Activated CD4-positive, alpha-beta T cell treated with anti-CD3 and anti-CD28 coated beads for 36 hours (primary cell): Measurements from ENCODE around the gene CCR4. TPM values are rescaled to one million over a fixed set of nuclear protein-coding genes. Genes with fewer than 3 reads are reported as not detected.
"Not testable (repeated sequence)": the region's sequence is repeated elsewhere in the genome, so short reads cannot be mapped to it uniquely, and the experiment has no call there.

Experiments used
- ATAC-seq: fragments of 200-7000 bp; cut with Tn5 transposase; one replicate; pipeline ENCODE4 v1.10.0; 2021; ENCODE audit warnings: mild to moderate bottlenecking, moderate library complexity
- CTCF ChIA-PET: fragments of 350-600 bp; sonication (Branson Sonifier 250); formaldehyde crosslinking; loops from one replicate; lab custom pipeline; 2021; ENCODE audit warnings: antibody characterized with exemption; lab: Charles Lee
- POLR2A ChIA-PET: fragments of 350-600 bp; sonication (Branson Sonifier 250); formaldehyde crosslinking; loops from one replicate; lab custom pipeline; 2021; ENCODE audit warnings: antibody characterized with exemption, inconsistent platforms; lab: Charles Lee
- DNase-seq: peaks from one replicate; pipeline ENCODE4 v3.0.0-alpha.2; 2020
- H3K27ac Mint-ChIP-seq: one replicate; pipeline ENCODE4 v1.8.0; 2021; ENCODE audit warnings: mixed read lengths
- H3K27me3 Mint-ChIP-seq: one replicate; pipeline ENCODE4 v1.8.0; 2021; ENCODE audit warnings: mixed read lengths
- H3K36me3 Mint-ChIP-seq: one replicate; pipeline ENCODE4 v1.8.0; 2021; ENCODE audit warnings: low read depth, mixed read lengths
- H3K4me1 Mint-ChIP-seq: one replicate; pipeline ENCODE4 v1.8.0; 2021; ENCODE audit warnings: mixed read lengths
- H3K4me3 Mint-ChIP-seq: one replicate; pipeline ENCODE4 v1.8.0; 2021; ENCODE audit warnings: mild to moderate bottlenecking, moderate library complexity, mixed read lengths
- H3K9me3 Mint-ChIP-seq: one replicate; pipeline ENCODE4 v1.8.0; 2021; ENCODE audit warnings: low read depth, mixed read lengths
- intact Hi-C, 2 experiments: fragments of 100-400 bp; cut with DNase I in 1 of 2; cut with micrococcal nuclease in 1 of 2; formaldehyde crosslinking; loops; one replicate each; pipeline versions ENCODE4 v1.14.2 to v1.15.1; 2022 to 2024; cut with DNase I, micrococcal nuclease
- total RNA-seq, 2 experiments: library from RNA; stranded (reverse); gene quantifications; one replicate each; pipeline ENCODE4 v1.2.3, GENCODE V29; 2021

CCR4 gene
- total RNA-seq, 2 experiments from 2014 or later, result 62.2 to 69.7 TPM

GRCh38 chr3:32934150-32934742 lies 17.2 kb upstream of the CCR4 start:
- peak; percentile 48 for DNase-seq
- ATAC-seq, result no peak
- Mint-ChIP-seq H3K4me3 (no peak overlapping the region), H3K9me3 (no peaks in the 10 kb centered on the region), H3K27me3 (no peaks in the 10 kb centered on the region), H3K27ac (no peak overlapping the region), H3K4me1 (no peaks in the 10 kb centered on the region), H3K36me3 (no peaks in the 10 kb centered on the region)
- POLR2A ChIA-PET, result interaction anchor here (0.7 kb wide), 1 partner anchor 303 kb away, joined by 6 read pairs; no protein-coding TSS in a partner anchor
- intact Hi-C loops, result loop anchor here (1.0 to 10.0 kb wide), 4 partner anchors 119 to 424 kb away; partner anchors contain the start of gene TRIM71 (in 1 of the 2)
- CTCF ChIA-PET, result interaction anchor here (0.6 to 1.2 kb wide), 6 partner anchors 76 to 327 kb away, joined by 3 to 5 read pairs (median 4); no protein-coding TSS in a partner anchor

- CTCF ChIA-PET, result no interaction called here
- POLR2A ChIA-PET, result interaction anchor here (0.7 kb wide), 1 partner anchor 247 kb away, joined by 3 read pairs; no protein-coding TSS in a partner anchor
- ATAC-seq, result no peak
- no peak for DNase-seq
- H3K27me3 Mint-ChIP-seq, result no peaks in the 10 kb centered on the region
- no peaks in the 10 kb centered on the region for H3K4me1 Mint-ChIP-seq
- intact Hi-C loops, result loop anchor here in 1 of 2 experiments (10.0 kb wide), 1 partner anchor 123 kb away; the partner anchor contains the start of gene TRIM71
- H3K27ac Mint-ChIP-seq, result no peak overlapping the region
- no peaks in the 10 kb centered on the region for H3K9me3 Mint-ChIP-seq
- no peaks in the 10 kb centered on the region for H3K36me3 Mint-ChIP-seq
- no peak overlapping the region for H3K4me3 Mint-ChIP-seq
Measured at GRCh38 chr3:32937331-32937730, 14.1 kb upstream of the CCR4 start.

- H3K36me3 Mint-ChIP-seq, ATAC-seq, POLR2A ChIA-PET, DNase-seq, H3K27ac Mint-ChIP-seq, H3K4me3 Mint-ChIP-seq, H3K4me1 Mint-ChIP-seq, H3K9me3 Mint-ChIP-seq, H3K27me3 Mint-ChIP-seq: not testable (repeated sequence)
- intact Hi-C loops, result loop anchor here in 1 of 2 experiments (10.0 kb wide), 1 partner anchor 125 kb away; the partner anchor contains the start of gene TRIM71
- CTCF ChIA-PET, result interaction anchor here (0.7 to 1.2 kb wide), 2 partner anchors 14 to 18 kb away, joined by 3 read pairs; no protein-coding TSS in a partner anchor
Measured at GRCh38 chr3:32939531-32940284, 11.7 kb upstream of the CCR4 start.

GRCh38 chr3:32940726-32941125 lies 10.7 kb upstream of the CCR4 start:
- intact Hi-C loops, result no loop called here
- POLR2A ChIA-PET, result no interaction called here
- Mint-ChIP-seq H3K4me1 (no peaks in the 10 kb centered on the region), H3K27me3 (no peaks in the 10 kb centered on the region), H3K36me3 (no peaks in the 10 kb centered on the region), H3K4me3 (no peak overlapping the region), H3K9me3 (no peaks in the 10 kb centered on the region), H3K27ac (no peak overlapping the region)
- no peak for ATAC-seq
- DNase-seq, result no peak
- CTCF ChIA-PET, result interaction anchor here (0.6 to 1.4 kb wide), 3 partner anchors 15 to 168 kb away, joined by 3 to 5 read pairs (median 3); no protein-coding TSS in a partner anchor

GRCh38 chr3:32945136-32945535 lies 6.3 kb upstream of the CCR4 start:
- CTCF ChIA-PET, result interaction anchor here (0.6 to 9.9 kb wide), 3 partner anchors 98 to 127 kb away, joined by 6 to 190 read pairs (median 53); no protein-coding TSS in a partner anchor
- ATAC-seq, result no peak
- intact Hi-C loops, result no loop called here

GRCh38 chr3:32945598-32945997 lies 5.8 kb upstream of the CCR4 start:
- H3K4me3 Mint-ChIP-seq, H3K9me3 Mint-ChIP-seq, ATAC-seq, H3K36me3 Mint-ChIP-seq, H3K27ac Mint-ChIP-seq, intact Hi-C loops, H3K27me3 Mint-ChIP-seq, POLR2A ChIA-PET: not testable (repeated sequence)
- peak; percentile 49 for DNase-seq
- CTCF ChIA-PET, result interaction anchor here (0.6 to 9.9 kb wide), 3 partner anchors 99 to 126 kb away, joined by 6 to 190 read pairs (median 53); no protein-coding TSS in a partner anchor
- H3K4me1 Mint-ChIP-seq, result peaks cover 30% of the 10 kb centered on the region

More at GRCh38 chr3:32945136-32945535, 6.3 kb upstream of the CCR4 start:
- no peak for DNase-seq
- Mint-ChIP-seq H3K9me3 (no peaks in the 10 kb centered on the region), H3K4me1 (peaks cover 25% of the 10 kb centered on the region), H3K36me3 (no peaks in the 10 kb centered on the region), H3K27ac (no peak overlapping the region), H3K27me3 (no peaks in the 10 kb centered on the region), H3K4me3 (no peak overlapping the region)
- POLR2A ChIA-PET, result no interaction called here

- CTCF ChIA-PET, result interaction anchor here (0.6 to 9.9 kb wide), 27 partner anchors 9 to 495 kb away, joined by 3 to 190 read pairs (median 4); no protein-coding TSS in a partner anchor
- no peak overlapping the region for H3K4me3 Mint-ChIP-seq
- H3K36me3 Mint-ChIP-seq, result peaks cover 6% of the 10 kb centered on the region
- H3K27ac Mint-ChIP-seq, result no peak overlapping the region
- DNase-seq (no peak), ATAC-seq (peak; percentile 2)
- H3K27me3 Mint-ChIP-seq, result no peaks in the 10 kb centered on the region
- peaks cover 42% of the 10 kb centered on the region for H3K4me1 Mint-ChIP-seq
- intact Hi-C loops, result loop anchor here (1.0 to 2.0 kb wide), 8 partner anchors 46 to 426 kb away; no protein-coding TSS in a partner anchor
- no peaks in the 10 kb centered on the region for H3K9me3 Mint-ChIP-seq
- POLR2A ChIA-PET, result interaction anchor here (1.2 kb wide), 1 partner anchor 114 kb away, joined by 3 read pairs; no protein-coding TSS in a partner anchor
Measured at GRCh38 chr3:32946973-32947788, 4.3 kb upstream of the CCR4 start.

- no peak overlapping the region for H3K27ac Mint-ChIP-seq
- no peaks in the 10 kb centered on the region for H3K9me3 Mint-ChIP-seq
- H3K27me3 Mint-ChIP-seq, result no peaks in the 10 kb centered on the region
- H3K4me1 Mint-ChIP-seq, result peaks cover 49% of the 10 kb centered on the region
- H3K36me3 Mint-ChIP-seq, result peaks cover 11% of the 10 kb centered on the region
- ChIA-PET POLR2A (no interaction called here), CTCF (interaction anchor here (0.6 to 9.9 kb wide), 28 partner anchors 8 to 494 kb away, joined by 3 to 190 read pairs (median 4); no protein-coding TSS in a partner anchor)
- peak; percentile 97 for DNase-seq
- ATAC-seq, result peak; percentile 72
- intact Hi-C loops, result loop anchor here (1.0 to 2.0 kb wide), 8 partner anchors 45 to 425 kb away; no protein-coding TSS in a partner anchor
- no peak overlapping the region for H3K4me3 Mint-ChIP-seq
Measured at GRCh38 chr3:32947789-32948238, 3.6 kb upstream of the CCR4 start.

- Mint-ChIP-seq H3K27me3 (no peaks in the 10 kb centered on the region), H3K27ac (no peak overlapping the region), H3K9me3 (no peaks in the 10 kb centered on the region), H3K4me3 (no peak overlapping the region), H3K4me1 (peaks cover 58% of the 10 kb centered on the region), H3K36me3 (peaks cover 21% of the 10 kb centered on the region)
- ATAC-seq, result no peak
- intact Hi-C loops, result no loop called here
- POLR2A ChIA-PET, result interaction anchor here (0.5 to 1.5 kb wide), 3 partner anchors 13 to 74 kb away, joined by 3 to 5 read pairs (median 3); no protein-coding TSS in a partner anchor
- CTCF ChIA-PET, result interaction anchor here (0.6 to 9.9 kb wide), 21 partner anchors 9 to 493 kb away, joined by 3 to 190 read pairs (median 5); no protein-coding TSS in a partner anchor
- DNase-seq, result no peak
Measured at GRCh38 chr3:32948625-32949445, 2.6 kb upstream of the CCR4 start.
